DMS153 treated with DMSO at 0.1 percent for 48 hours (cell line): Measurements from ENCODE around the gene PCDHGA9.
"Not testable (repeated sequence)": the region's sequence is repeated elsewhere in the genome, so short reads cannot be mapped to it uniquely, and the experiment has no call there.

Experiments
- DNase-seq: peaks from one replicate; lab custom pipeline; 2025; ENCODE audit not compliant: unreplicated experiment; lab: John Stamatoyannopoulos, UW

PCDHGA9 gene

GRCh38 chr5:141402553-141403243, at the start of gene PCDHGA9:
PCDHGA9 (plus strand) TSS chr5:141402778; CDS start chr5:141402953, 175 bp downstream.
- no peak for DNase-seq

GRCh38 chr5:141354900-141355469, 47.6 kb upstream of the PCDHGA9 start, which contains the start of gene PCDHGA4:
PCDHGA4 (plus strand) TSS chr5:141355021; CDS start chr5:141355108, 87 bp downstream.
- DNase-seq = no peak

- DNase-seq = no peak
Observed at GRCh38 chr5:141355641-141356040, 46.9 kb upstream of the PCDHGA9 start.

- no peak for DNase-seq
Observed at GRCh38 chr5:141356133-141356532, 46.4 kb upstream of the PCDHGA9 start.

- DNase-seq = no peak
Observed at GRCh38 chr5:141356950-141357349, 45.6 kb upstream of the PCDHGA9 start.

- DNase-seq = no peak
Observed at GRCh38 chr5:141359790-141360426, 42.7 kb upstream of the PCDHGA9 start, which contains the start of gene PCDHGB2. PCDHGB2 (plus strand) TSS chr5:141359994; CDS start chr5:141360136, 142 bp downstream.

- DNase-seq = no peak
Observed at GRCh38 chr5:141360685-141361084, 41.9 kb upstream of the PCDHGA9 start.

- no peak for DNase-seq
Observed at GRCh38 chr5:141362719-141363118, 39.9 kb upstream of the PCDHGA9 start.

- DNase-seq = no peak
Observed at GRCh38 chr5:141363952-141364660, 38.5 kb upstream of the PCDHGA9 start, which contains the start of gene PCDHGA5. PCDHGA5 (plus strand) TSS chr5:141364162; CDS start chr5:141364331, 169 bp downstream.

- DNase-seq = no peak
Observed at GRCh38 chr5:141366016-141366896, 36.3 kb upstream of the PCDHGA9 start.

- DNase-seq = no peak
Observed at GRCh38 chr5:141369994-141370848, 32.4 kb upstream of the PCDHGA9 start, which contains the start of gene PCDHGB3. PCDHGB3 (plus strand) TSS chr5:141370242; CDS start chr5:141370395, 153 bp downstream.

- no peak for DNase-seq
Observed at GRCh38 chr5:141371572-141372475, 30.8 kb upstream of the PCDHGA9 start.

GRCh38 chr5:141373673-141374317, 28.8 kb upstream of the PCDHGA9 start, which contains the start of gene PCDHGA6:
PCDHGA6 (plus strand) TSS chr5:141373891; CDS start chr5:141374084, 193 bp downstream.
- no peak for DNase-seq

GRCh38 chr5:141374627-141375026, 28.0 kb upstream of the PCDHGA9 start:
- DNase-seq = no peak

GRCh38 chr5:141375444-141376155, 27.0 kb upstream of the PCDHGA9 start:
- DNase-seq = not testable (repeated sequence)

- DNase-seq = no peak
Observed at GRCh38 chr5:141382469-141383294, 19.9 kb upstream of the PCDHGA9 start, which contains the start of gene PCDHGA7. PCDHGA7 (plus strand) TSS chr5:141382742; CDS start chr5:141382900, 158 bp downstream.
